NOMO-1 treated with dmso at 0.1 percent for 144 hours (cell line): Measurements from ENCODE around the gene LMNB1.
"Not testable (repeated sequence)": the region's sequence is repeated elsewhere in the genome, so short reads cannot be mapped to it uniquely, and the experiment has no call there.

ENCODE experiments used
- DNase-seq: peaks from one replicate; lab custom pipeline; 2025; ENCODE audit not compliant: unreplicated experiment; lab: John Stamatoyannopoulos, UW

LMNB1 gene

DNA sequence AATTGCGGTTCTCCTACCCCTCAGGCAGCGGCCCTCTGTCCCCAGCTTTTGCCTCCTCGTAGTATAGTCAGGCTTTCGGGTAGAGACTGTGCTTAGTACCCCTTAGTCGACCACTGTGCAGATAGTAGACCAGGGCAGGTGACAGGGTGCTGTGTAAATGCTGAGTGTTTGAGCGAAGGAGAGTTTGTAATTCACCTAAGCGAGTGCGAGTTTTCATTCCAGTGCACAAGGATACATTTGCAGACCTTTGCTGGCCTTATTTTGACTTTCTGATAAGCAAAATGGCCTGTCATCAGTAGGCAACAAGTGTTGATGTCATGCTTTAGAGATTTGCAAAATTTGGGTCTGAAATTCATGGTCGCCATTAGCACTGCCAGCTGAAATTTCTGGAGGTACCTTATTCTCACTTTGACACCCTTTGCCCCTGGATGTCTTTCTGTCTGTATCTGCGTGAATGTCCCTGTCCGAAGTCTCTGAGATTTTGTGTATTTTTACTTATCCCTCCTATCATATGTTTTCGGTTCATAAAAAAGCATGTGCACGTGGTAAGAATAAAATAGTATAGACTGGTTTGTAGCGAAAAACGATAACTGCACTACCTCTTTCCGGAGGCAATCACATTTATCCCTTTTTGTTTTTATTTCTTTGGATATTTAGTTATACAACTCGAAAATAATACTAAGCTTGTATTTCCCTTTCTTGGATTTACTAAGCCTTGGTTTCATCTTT, 1.9 kb downstream of the LMNB1 start:
- DNase-seq, result no peak

DNA sequence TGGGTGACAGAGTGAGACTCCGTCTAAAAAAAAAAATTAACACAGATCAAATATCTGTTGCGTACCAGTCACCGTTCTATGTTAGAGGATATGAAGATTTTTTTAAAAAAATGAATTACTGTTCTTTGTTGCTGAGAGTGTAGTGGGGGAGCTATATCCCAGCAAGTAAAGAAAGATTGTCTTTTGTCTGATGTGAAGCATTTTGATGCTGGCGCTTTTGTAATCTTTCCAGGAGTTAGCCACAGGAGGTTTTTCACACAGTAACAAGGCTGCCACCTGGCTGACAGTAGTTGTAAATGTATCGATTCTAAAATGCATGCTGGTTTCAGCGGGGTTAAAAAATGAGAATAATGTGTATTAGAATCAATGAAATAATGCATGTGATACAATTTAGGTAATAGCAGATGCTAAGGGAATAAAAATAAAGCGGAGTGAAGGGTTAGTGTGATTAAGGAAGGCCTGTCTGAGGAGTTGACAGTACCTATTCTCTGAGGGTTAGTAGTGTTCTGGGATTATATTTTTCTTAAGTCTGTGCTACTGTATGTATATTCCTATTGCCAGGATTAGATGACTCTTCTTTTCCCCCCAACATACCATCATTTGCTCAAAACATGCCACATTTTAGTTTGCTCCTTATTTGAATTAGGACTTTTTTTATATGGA, 3.4 kb downstream of the LMNB1 start:
- DNase-seq, result peak; percentile 39

DNA sequence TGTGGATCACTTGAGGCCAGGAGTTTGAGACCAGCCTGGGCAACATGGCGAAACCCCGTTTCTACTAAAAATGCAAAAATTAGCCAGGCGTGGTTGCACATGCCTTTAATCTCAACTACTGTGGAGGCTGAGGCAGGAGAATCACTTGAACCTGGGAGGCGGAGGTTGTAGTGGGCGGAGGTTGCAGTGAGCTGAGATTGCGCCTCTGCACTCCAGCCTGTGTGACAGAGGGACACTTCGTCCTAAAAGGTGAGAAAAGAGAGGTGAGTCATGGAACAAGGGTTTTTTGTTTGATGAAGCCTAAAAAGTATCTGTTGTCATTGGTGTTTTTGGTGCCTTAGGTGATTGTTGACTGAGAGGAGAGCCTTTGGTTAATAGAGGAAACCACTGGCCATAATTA, 11.5 kb downstream of the LMNB1 start:
- DNase-seq, result not testable (repeated sequence)

DNA sequence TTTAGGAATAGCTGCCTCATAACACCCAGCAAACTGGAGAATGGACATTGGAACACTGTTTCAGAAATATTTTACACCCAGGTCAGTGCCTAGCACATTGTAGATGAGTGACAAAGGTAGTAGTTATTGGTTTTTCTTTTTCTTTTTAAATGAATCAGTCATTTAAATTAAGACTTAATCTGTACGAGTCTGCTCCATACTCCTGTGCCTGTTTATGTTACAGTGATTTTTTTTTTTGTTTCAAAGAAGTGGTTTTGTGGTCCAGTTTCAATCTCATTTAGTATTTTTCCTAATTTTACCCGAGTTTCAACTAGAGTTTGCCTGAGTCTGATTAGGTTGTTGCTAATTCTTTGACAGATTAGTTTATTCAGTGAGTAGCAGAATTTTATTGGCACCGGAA, 16.2 kb downstream of the LMNB1 start:
- no peak for DNase-seq

DNA sequence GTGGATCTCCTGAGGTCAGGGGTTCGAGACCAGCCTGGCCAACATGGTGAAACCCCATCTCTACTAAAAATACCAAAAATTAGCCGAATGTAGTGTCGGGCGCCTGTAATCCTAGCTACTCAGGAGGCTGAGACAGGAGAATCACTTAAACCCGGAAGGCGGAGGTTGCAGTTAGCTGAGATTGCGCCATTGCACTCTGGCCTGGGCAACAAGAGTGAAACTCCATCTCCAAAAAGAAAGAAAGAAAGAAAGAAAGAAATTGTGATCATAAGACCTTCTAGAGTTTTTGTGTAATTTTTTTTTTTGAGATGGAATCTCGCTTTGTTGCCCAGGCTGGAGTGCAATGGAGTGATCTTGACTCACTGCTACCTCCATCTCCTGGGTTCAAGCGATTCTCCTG, 16.7 kb downstream of the LMNB1 start:
- DNase-seq, result not testable (repeated sequence)

DNA sequence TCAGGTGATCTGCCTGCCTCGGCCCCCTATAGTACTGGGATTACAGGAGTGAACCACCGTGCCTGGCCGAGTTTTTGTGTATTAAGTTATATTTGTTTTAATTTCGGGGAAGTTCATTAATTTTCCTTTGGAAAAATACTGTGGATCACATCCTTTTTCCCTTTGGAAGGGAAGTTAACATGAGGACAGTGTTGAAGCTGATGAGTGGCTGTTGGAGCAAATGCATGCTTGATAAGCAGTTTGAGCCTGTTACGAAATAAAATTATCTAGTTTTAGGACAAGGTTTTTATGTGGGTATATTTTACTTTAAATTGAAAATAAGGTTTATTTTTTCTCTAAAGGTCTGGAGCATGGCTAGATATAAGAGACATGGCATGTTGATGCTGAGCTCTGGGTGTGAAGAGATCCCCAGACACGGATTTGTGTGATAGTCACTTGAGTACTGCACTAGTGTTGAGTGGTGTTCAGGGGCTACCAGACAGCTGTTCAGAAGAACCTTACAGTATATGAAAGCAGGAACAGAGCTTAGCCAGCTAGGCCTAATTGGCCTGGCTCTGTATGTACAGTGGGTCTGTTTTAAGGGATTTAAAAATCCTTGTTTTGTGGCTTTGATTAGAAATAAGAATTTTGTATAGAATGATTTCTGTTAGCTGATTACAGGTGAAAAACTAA, 17.4 kb downstream of the LMNB1 start:
- no peak for DNase-seq

DNA sequence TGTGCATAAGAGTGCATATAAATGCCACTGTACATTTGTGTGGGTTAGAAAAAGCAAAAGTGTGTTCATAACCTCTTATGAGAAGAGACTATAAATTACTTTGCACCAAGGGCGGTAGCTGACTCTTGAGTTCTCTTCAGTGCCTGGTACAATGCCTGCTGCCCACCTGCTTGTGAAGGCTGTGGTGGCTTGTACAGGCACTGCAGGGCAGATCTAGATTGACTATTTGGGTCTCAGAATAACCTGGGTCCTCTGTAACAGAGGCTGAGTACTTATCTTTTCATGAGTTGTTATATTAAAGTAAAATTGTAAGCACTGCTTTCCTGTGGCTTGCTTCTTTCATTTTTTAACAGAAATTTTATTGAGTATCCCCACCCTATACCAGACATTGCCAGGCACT, 22.8 kb downstream of the LMNB1 start:
- no peak for DNase-seq

DNA sequence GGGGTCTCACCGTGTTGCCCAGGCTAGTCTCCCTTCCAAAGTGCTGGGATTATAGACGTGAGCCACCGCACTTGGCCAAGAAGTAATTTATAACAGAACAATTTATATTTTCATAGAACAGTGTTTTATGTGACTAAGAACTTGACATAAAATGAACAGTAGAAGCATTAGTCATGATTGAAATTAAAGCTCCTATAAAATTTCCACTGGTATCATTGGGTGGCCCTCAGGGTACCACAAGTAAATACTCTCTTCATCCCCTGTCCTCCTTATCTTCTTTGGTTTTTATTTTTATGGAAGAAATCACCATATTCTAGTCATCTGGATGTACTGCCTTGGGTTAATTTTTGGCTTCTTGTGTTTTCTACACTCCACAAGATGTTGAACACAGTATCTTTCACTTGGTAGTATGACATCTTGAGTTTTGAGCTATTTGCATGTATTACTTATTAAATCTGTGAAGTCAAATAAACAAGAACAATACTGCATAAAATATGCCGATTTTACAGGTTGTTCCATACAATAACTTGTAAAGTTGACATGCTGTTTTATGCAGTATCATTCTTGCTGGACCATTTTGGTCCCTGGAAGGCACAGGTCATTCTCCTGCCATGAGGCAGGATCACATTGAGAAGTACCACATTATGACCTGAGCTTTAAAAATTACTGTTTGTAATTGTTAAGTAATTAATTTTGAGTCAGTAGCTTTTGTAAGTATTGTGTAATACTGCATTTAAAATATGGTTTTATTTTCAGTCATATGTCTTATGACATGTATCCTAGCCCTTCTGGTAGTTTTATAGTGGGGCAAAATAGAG, 24.4 kb downstream of the LMNB1 start:
- no peak for DNase-seq

DNA sequence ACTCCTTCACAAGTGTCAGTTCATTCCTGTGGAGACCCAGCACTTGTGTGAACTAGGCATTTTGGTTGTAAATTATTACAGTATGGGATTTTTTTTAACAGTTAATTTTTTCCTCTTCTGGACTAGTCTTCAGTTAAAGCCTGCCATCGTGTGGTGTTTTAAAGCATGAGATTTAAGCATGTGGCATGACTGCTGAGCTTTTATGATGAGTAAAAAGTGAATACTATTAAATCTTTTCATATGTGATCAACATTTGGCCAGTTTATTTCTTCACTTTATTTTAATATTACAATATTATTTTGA, 25.0 kb downstream of the LMNB1 start:
- DNase-seq, result no peak

DNA sequence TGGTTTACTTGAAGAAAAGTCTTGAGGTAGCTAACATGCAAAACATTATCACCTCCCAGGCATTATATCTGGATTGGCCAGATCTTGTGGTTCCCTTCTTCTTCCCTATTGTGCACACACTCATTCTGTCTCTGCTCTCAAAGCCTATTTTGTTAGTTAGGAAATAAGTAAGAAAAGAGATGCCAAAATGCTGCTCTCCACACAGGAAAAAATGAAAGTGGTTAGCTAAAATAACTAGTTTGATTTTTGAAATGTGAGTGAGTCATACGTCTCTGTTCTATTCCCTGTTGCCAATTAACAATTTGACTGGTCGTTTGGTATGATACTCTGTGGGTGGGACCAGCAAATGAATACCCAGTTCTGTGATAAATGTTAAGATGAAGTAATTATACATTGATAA, 28.1 kb downstream of the LMNB1 start:
- no peak for DNase-seq

DNA sequence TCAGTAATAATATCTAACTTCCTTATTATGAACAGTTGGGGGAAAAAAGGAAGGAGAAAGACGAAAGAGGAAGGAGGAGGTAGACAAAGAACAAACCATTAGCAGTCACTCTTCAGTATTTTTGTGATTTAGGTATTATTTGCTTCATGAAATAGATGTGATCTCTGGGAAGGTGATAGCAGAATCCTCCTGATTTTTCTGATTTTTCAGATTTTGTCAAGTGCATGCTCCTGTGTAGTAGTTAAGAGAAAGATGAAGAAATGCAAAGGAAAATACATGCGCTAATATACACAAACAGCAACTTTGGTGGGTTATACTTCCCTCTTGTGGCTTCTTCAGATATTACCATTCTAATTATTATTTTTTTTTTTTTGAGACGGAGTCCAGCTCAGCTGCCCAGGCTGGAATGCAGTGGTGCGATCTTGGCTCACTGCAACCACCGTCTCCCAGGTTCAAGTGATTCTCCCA, 31.6 kb downstream of the LMNB1 start:
- DNase-seq, result peak; percentile 56

DNA sequence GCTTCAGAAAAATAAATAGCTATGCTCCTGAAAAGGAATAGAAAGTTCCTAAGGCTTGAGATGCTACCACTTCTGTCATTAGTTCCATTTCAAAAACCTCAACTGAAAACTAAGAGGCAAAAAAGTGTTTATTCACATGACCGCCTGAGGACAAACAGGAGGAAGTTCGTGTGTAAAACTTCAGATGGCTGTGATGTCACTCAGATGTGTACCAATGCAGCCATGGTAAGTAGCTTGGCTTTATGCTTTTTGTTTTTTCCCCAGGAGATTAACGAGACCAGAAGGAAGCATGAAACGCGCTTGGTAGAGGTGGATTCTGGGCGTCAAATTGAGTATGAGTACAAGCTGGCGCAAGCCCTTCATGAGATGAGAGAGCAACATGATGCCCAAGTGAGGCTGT, 33.0 kb downstream of the LMNB1 start:
- no peak for DNase-seq

DNA sequence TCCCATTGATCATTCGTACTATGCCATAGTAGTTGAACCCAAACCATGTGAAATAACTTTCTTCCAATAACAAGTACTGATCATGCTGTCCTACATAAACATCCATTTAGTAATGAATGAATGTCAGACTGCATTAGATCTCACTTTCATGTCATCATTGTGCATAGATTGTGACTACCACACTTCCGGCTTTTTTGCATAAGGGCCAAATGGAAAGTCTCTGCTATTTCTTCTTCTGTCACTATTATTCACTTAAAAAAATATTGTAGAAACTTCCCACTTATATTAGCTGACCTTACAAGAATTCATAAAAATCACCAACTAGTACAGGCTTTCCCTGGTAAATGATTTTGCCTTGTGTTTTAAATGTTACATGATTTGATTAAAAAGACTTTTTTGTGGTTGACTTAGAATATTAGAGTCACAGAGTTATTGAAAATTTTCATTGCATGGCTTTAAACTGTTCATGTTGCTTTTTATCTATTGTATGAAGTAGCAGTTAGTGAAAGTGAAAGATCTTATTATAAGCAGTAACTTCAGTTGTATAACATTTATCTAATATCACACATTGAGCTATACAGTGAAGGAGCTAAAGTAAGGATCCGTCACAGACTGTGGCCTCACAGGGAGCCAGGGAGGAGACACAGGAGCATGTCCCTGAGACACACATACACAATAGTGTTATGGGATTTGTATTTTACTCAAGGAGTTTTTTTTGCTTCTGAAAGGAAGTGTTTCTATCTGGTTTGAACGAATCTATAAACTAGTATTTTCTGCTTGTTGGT, 33.9 kb downstream of the LMNB1 start:
- DNase-seq, result no peak

DNA sequence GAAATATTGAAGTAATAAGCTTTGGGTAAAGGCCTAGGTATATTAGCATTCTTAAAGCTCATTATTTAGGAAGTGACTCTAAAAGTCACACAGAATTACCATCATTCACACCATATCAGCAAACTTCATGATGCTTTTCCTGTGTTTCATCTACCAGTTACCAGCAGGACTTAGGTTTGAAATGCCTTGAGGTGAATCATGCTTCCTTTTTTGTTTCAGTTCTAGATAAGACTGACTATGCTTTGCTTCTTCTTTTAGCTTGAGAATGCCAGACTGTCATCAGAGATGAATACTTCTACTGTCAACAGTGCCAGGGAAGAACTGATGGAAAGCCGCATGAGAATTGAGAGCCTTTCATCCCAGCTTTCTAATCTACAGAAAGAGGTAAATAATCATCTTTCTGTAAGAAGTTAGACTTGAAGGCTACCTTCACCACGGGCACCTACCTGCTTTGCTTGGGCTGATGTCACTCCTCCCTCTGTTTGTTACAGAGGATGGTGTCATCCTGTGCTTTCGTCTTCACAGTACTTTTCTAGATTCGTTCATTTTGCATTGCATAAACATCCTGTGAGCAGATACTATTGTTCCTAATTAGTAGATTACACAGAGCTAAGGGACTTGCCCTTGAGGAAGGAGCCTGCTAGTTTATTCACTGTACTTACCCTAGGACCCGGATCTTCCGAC, 34.7 kb downstream of the LMNB1 start:
- no peak for DNase-seq

DNA sequence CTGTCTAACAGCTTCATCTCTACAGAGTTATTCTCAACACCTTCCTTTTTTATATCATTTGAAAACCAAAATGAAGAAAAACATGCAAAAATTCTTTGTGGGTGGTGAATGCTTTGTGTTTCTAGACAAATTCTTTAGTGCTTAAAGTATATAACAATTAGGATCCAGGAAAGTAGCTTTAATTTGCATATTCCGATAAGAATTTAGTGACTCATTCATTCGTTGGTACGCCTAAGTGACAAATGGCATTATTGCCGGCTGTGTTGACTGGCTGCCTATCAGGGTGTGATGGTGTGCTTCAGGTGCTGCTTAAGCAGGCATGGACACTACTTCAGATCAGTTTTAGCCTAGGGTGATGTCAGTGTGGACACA, 35.2 kb downstream of the LMNB1 start:
- DNase-seq, result no peak

DNA sequence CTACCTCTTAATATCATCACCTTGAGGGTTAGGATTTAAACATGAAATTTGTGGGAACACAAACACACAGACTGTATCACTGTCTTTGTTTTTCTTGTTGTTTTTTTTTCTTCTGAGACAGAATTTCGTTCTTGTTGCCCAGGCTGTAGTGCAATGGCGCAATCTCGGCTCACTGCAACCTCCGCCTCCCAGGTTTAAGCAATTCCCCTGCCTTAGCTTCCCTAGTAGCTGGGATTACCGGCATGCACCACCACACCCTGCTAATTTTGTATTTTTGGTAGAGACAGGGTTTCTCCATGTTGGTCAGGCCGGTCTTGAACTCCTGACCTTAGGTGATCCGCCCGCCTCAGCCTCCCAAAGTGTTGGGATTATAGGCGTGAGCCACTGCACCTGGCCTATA, 36.9 kb downstream of the LMNB1 start:
- not testable (repeated sequence) for DNase-seq

DNA sequence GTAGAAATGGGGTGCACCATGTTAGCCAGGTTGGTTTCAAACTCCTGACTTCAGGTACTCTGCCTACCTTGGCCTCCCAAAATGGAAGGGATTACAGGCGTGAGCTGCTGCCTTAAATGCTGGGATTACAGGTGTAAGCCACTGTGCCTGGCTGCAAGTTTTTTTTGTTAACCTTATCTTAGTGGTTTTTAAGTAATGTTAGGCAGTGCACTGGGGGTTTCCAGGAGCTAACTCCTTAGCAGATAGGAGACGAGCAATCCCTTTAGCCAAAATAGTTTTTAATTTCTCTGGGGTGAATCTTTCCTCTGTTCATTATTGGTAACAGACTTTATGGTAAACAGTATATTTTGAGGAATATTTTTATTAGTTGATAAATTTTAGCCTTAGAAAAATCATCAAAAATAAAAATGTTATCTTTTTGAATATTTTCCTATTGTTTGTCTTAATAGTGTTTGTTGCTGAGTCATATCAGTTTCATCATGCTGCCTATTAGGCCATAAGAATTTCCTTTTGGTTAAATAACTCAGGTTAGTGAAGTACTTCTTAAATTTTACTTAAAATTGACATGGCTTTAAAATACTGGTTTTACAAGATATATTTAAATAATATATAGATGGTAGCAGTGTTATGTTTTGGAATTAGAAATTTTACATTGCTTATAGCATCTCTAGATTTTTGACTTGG, 37.9 kb downstream of the LMNB1 start:
- DNase-seq, result no peak

DNA sequence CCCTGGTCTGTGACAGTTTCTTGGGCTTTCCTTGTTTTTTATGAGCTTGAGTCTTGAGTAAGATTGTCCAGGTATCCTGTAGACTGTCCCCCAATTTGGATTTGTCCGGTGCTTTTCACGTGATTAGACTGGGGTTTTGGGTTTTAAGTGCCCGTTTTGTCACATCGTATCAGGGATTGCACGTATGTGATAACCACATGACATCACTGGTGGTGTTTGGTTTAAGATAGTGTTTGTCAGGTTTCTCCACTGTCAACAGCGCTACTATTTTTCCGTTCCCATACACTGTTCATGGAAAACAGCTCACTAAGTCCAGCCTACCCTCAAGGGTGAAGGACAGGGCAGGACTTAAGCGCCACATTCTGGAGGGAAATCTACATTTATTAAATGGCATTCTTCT, 39.7 kb downstream of the LMNB1 start:
- DNase-seq, result no peak

DNA sequence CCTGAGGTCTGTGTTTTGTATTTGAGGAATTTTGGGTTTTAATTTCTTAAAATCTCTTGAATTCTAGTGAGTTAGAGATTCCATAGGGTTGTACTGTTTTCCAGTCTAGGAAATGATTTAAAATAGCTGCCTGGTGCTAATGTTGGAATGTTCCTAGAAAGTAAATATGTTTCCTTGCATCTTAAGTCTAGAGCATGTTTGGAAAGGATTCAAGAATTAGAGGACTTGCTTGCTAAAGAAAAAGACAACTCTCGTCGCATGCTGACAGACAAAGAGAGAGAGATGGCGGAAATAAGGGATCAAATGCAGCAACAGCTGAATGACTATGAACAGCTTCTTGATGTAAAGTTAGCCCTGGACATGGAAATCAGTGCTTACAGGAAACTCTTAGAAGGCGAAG, 41.8 kb downstream of the LMNB1 start:
- no peak for DNase-seq

DNA sequence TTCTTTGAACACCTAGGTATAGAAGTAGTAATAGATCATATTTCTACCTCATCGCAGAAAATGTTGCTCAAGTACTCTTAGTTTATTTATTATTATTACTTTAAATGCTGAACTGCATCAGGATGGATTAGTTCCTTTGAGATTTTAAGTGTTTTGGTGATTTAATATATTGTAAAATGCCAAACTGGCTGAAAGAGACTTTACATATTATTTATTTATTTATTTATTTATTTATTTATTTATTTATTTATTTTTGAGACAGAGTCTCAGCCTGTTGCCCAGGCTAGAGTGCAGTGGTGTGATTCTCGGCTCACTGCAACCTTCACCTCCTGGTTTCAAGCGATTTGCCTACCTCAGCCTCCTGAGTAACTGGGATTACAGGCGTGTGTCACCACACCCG, 42.3 kb downstream of the LMNB1 start:
- DNase-seq, result no peak
